Hematopoietic multipotent progenitor cell treated with erythropoietin and hydrocortisone succinate and interleukin-3 and kit ligand, for 17 days (in vitro differentiated cells): ENCODE measurements around the gene FAM13C.

Experiments used
- DNase-seq: peaks from one replicate; pipeline ENCODE4 v3.0.0-alpha.2; 2015; ENCODE audit warnings: low spot score

FAM13C gene

DNA sequence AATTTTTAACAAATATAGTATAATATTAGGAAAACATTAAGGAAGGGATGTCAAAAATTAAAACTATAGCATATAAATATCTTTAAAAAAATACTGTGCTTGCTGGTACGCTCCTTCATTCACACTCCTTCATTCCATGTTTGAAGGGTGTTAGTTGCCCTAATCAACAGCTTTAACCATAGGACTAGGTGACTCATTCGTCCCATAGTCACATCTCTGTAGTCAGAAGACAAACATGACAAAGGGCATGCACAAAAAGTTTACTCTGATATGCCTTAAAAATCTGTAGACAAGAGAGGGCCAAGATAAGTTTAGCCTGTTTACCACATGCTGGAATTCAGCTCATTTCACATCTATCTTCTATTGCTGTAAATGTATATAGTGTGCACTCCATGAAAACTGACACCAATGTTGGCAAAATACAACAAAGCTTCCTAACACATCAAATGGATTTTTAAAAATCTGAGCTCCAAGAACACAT is 646 bp downstream of the FAM13C start:
- no peak for DNase-seq

DNA sequence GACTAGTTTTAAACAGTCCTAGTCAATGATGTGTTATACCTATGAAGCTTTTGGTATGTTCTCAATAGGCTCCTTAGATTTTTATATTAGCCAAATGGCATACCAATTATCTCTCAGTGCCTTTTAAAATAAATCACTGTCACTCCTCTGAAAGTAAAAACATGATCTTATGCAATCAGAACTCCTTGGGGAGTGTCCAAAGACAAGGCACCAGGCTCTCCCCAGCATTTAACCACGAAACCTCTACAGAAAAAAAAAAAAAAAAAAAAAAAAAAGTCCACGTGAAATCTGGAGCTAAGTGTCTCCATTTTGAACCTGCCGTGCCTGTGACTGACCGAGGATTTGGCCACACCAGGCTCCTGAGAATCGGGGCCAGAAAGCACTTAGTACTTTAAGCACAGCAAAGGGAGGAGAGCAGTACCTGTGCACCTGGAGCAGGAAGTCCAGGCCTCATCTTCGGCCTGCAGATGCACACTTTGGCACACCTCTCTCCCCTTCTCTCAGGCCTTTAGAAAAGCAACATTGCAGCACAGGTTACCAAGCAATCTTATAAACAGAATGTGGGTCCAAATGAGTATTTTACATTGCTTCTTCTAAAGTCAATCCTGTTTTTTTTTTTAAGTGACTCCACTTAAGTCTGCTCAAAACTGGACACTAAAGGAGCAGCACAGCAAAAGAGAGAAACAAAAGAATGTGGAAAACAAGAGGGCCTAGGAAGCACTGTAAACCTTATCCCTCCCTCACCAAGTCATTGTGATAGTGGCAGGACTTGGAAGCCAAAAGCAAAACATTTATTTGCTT is 1.5 kb downstream of the FAM13C start:
- no peak for DNase-seq

- DNase-seq: no peak
Observed at GRCh38 chr10:59358576-59358975, 3.8 kb downstream of the FAM13C start.

GRCh38 chr10:59354434-59354833 is 7.9 kb downstream of the FAM13C start:
- DNase-seq: no peak

- DNase-seq: no peak
Observed at GRCh38 chr10:59350558-59350957, 11.8 kb downstream of the FAM13C start.

DNA sequence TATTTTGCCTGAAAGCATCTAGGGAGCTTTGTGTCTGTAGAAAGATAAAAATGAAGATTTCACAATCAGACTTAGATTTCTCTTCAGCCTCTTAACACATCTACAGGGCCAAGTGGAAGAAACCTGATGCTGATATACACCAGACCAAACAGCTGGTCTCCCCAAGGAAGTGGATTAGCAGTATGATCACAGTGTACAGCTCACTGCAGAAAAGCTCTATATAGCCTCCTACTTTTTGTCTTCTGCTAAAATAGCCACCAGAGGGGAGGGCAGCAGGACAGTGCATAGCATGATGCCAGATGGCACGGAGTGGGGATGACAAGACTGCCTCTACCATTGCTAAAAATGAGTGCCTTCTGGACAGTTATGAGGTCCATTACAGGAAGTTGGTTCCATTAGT is 16.0 kb downstream of the FAM13C start:
- DNase-seq: no peak

- no peak for DNase-seq
Observed at GRCh38 chr10:59342723-59343122, 19.6 kb downstream of the FAM13C start.

DNA sequence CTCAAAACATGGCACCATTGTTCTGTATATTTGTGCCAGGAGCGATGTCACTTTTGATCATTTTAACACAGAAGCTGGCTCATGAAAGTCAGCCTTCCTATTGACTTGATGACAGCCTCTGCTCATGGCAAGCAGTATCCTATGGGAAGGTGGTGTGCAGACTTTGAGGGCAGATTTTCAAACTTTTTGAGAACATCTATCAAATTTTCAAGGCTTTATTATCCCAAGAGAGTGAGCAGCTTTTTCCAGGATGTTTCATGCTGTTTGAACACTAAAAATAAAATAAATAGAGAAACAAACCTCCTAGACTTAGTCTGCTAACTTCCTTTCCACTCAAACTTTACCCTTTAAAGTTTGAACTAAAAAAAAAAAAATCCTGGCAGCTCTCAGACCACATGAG is 20.3 kb downstream of the FAM13C start:
- DNase-seq: no peak

- no peak for DNase-seq
Observed at GRCh38 chr10:59340285-59340684, 22.1 kb downstream of the FAM13C start.

GRCh38 chr10:59339351-59339750 is 23.0 kb downstream of the FAM13C start:
- DNase-seq: no peak

DNA sequence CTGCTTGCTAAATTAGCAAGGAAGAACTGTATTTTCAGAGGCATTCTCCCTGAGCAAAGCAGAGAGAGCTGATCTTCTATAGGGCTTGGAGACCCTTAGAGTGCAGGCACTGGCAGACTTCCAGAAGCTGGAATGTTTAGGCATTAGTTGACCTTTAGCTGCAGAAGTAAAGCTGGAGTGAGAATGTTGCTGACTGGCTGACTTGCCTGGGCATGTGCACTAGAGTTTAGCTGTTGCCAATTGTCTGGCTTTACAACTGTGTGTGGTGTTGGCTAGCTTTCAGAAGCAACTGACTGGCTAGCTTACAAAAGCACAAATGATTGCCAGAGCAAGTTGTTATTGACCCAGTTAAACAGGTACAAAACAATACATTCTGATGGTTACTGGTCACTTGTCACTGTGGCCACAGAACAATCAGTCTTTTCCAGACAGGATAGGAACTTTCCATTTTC is 25.1 kb downstream of the FAM13C start:
- no peak for DNase-seq

GRCh38 chr10:59336632-59337031 is 25.7 kb downstream of the FAM13C start:
- no peak for DNase-seq

DNA sequence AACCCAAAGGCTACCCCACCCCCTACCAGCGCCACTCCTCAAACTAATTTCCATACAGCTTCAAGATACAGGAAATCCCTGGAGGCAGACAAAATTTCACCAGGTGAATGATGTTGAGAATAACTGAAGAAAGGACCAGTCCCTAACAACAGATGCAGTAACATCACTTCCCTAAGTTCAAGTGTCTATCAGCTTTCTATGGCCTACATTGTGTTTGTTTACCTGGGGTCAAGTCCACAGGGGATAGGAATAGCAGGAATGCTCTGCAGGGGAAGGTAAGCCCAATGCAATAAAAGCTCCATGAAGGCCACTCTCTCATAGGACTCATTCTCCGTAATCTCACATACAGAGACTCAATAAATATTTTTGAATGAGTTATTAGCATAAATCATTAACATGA is 26.9 kb downstream of the FAM13C start:
- DNase-seq: no peak

DNA sequence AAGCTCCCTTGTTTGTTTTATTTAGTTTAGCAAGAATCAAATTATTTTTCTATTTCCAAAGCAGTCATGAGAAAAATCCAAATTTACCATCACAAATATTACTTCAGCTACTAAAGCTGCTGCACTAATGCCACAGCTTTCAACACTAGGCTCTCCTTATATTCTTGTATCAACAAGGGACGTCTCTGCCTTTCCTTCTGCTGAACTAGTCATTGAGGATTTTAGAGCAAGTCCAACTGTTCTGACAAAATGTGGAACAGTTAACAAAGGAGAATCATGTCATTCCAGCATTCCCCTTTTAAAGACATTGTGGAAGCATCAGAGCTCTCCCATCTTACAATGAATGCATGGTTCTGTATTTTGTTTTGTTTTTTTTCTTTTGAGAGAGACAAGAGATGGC is 28.6 kb downstream of the FAM13C start:
- DNase-seq: no peak

GRCh38 chr10:59332581-59332980 is 29.8 kb downstream of the FAM13C start:
- DNase-seq: no peak

GRCh38 chr10:59331661-59332060 is 30.7 kb downstream of the FAM13C start:
- no peak for DNase-seq

GRCh38 chr10:59325116-59325515 is 37.2 kb downstream of the FAM13C start:
- DNase-seq: no peak

DNA sequence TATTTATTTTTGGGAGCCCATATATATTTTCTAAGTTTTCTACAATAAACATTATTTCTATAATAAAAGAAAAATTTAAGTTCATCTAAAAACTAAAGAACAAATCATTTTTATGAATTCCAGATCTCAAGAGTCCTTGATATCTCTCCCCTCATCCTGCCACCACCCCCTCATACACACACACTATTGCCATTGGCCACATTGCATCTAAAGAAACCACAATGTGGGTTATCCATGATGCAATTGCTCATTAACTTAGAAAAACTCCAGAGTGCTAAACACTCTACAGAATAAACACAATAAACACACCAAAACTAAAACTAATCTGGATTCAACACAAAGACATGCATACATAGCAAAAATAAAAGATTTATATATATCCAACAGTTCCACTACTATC is 37.8 kb downstream of the FAM13C start:
- no peak for DNase-seq

DNA sequence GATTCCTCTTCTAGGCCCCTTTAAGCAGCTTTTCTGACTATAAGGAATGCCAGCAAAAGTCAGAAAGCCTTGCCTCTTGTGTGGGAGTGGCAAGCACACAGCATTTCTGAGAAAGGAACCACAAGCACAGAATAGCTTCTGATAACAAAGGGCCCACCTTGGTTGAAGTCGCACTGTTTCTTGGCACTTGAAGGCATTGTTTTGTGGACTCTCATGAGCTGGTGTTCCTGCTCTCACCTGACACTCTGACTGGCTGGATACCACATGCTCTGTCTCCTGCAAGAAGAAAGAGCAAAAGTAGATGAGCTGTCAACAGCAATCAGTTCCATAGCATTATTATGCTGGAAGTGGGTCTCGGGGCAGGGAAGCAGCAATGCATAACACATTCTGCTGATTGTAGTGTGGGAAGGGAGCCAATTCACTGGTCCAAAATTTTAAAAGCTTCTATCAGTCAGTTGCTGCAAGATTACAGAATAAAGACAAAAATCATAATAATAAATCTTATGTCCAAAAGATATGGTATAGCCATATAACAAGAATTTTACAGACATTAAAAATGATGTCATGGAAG is 38.4 kb downstream of the FAM13C start:
- no peak for DNase-seq

GRCh38 chr10:59323036-59323459 is 39.3 kb downstream of the FAM13C start:
- no peak for DNase-seq

GRCh38 chr10:59322131-59322530 is 40.2 kb downstream of the FAM13C start:
- DNase-seq: no peak

DNA sequence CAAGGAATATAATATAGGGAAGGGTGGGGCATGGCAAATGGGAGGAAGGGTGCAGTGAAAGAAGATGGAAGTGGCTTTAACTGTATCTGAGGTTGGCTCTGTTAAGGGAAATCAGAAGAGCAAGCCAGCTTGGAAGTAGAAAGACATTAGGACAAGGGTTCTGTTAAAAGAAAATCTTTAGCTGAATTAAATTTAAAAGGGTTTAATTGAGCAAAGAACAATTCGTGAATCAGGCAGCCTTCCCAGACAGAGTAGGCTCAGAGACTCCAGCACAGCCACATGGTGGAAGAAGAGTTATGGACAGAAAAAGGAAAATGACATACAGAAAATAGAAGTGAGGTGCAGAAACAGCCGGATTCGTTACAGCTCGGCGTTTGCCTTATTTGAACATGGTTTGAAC is 42.0 kb downstream of the FAM13C start:
- DNase-seq: no peak

DNA sequence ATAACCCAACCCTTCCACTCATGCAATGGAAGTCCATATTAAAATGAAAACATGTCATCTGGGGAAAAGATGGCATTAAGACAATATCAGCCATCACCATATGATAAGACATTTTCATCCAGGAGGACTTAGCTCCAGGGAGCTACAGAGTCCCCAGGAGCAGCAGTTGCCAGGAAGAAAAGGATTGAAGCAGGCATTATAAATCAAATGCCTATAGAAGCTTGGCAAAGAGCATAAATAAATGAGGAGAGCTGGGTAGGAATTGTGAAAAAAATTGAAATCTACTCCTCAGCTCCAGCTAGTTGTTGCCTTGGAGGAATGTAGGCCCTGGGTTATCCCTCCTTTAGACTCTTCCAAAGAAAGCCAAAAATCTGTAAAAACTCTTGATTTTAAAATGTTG is 42.5 kb downstream of the FAM13C start:
- DNase-seq: no peak

DNA sequence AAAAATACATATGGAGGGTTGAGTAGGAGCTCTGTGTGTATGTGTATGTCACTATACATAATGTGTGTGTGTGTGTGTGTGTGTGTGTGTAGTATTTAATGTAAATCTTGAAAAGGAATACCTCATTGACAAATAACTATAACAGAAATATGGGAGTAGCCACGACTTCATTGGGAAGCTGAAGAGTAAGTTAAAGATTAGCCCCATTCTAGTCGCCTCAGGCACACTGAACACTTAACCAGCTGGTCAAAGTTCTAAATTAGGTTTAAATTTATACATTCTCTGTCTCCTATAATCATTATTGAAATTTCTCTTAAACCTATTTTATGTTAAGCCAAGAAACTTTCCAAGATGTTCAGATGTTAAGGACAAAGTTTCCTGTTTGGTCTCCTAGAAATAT is 45.3 kb downstream of the FAM13C start:
- DNase-seq: no peak
